HG03457 (cell line): ENCODE measurements around the gene USP20.

Source experiments
- ATAC-seq: cut with Tn5 transposase; IDR thresholded peaks from one replicate; pipeline ENCODE4 v1.9.1; 2021; ENCODE audit warnings: moderate number of reproducible peaks; ENCODE audit not compliant: unreplicated experiment

USP20 gene

DNA sequence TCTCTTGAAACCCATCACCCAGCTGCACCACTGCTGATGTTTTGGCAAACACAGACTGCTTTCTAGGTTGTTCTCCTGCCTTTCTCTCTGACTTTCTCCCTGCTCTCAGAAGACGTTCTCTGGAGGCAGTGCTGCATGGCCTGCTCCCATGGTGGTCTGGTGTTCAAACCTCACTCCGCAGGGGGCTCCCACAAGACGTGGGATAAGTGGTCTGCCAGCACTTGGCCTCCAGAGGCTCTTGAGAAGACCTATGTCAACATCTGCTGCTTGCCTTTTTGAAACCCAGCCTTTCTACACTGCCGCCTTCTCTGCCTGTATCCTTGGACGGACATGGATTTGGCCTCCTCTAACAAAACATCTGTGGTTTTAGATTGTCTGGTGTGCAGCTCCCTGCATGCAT lies 16.6 kb downstream of the USP20 start:
- ATAC-seq = no peak

DNA sequence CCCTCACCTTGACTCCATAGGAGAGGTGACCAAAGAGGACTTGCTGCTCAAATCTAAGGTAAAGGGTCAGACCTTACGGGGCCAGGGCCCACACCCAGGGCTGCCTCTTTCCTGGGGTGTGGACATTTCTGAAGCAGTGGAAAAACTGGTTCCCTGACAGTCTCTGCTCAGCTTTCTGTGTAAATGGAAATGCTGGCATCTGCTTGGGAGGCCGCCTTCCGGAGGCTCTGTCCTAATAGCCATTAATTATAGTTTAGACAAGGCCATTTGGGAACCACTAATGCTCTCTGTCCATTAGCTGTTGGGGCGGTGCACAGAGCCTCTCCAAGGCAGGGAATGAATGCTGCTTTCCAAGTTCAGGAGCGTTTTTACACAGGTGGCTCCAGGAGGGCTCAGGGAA lies 17.3 kb downstream of the USP20 start:
- ATAC-seq = no peak

DNA sequence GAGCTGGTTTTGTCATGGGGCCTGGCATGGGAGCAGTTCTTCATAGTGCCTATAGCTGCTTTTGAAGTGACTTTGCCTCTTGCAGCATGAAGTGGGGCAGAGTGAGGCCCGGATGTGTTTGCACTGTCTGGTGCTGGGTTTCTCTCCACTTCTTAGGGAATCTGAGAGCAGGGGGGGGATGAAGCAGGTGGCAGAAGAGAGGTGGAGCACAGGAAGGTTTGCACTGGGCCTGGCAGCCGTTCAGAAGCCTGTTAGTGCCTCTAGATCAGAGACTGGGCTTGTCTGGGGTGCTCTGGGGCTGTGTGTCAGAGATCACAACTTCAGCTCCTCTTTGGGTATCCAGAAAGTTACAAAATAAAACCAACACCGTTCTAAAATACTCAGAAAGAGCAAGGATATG lies 18.4 kb downstream of the USP20 start:
- no peak for ATAC-seq

DNA sequence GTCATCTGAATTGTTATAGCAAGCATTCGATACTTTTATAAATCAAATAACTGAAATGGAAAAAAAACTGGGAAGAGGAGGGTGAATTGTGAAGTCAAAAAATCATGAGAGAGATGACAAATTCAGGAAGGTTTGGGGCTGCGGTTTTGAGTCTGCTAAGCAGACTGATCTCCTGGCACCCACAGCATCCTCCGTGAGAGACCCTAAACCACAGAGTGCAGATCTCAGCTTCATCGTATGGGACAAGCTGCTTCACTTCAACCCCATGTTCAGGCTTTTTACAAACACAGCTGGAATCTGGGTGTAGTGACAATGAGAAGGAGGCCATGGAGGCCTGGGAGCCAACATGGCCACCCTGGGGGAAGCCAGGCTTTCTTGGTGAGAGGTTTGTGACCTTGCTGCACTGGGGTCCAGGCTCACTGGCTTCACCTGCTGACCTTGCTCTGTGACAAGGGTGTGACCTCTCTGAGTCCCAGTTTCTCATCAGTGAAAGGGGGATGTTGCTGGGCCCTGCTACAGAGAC lies 19.4 kb downstream of the USP20 start:
- no peak for ATAC-seq

DNA sequence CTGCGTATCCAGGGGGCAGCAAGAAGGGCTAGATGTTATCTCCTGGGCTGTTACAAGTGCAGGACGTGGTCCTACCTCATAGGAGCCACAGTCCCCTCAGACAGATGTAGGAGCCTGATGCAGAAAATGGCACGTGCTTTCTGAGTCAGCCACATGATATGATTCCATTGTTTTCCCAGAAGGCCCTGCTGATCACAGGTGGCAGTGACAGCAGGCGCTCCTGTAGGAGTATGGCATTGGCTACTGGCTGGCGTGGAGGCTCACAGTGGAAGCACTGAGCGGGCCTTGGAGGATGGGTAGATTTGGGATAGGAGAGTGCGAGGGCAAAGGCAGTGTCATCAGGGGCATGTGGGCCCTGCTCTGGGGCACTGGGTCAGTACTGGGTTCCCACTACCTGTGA lies 21.9 kb downstream of the USP20 start:
- ATAC-seq = no peak

DNA sequence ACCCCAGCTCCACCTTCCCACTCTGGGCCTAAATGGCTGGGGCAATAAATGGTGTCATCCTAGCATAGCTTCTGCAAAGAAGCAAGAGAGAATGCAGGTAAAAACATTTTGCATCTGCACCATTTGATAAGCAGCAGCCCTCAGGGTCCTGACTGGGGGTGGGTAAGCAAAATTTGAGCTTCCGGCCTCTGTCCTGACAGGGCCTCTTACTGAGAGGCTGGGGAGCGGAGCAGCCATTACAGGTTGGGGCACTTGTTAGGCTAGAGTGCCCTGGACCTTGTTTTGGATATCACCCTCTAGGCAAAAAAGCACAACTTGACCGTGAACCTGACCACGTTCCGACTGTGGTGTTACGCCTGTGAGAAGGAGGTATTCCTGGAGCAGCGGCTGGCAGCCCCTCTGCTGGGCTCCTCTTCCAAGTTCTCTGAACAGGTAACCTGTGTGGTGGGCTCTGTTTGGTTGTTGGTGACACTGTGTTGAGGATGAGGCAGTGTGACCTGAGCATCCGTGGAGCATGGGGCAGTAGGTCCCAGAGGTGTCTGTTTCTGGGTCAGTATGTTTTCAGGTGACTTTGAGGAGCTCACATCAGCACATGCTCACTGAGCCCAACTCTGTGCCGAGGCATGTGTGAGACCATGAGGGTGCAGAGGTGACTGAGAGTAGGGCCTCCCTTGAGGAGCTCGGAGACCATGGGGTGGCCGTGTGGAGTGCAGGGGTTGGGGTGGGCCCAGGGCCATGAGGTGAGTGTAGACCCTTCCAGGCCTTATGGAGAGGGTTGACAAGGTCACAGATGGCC lies 23.1 kb downstream of the USP20 start:
- no peak for ATAC-seq

DNA sequence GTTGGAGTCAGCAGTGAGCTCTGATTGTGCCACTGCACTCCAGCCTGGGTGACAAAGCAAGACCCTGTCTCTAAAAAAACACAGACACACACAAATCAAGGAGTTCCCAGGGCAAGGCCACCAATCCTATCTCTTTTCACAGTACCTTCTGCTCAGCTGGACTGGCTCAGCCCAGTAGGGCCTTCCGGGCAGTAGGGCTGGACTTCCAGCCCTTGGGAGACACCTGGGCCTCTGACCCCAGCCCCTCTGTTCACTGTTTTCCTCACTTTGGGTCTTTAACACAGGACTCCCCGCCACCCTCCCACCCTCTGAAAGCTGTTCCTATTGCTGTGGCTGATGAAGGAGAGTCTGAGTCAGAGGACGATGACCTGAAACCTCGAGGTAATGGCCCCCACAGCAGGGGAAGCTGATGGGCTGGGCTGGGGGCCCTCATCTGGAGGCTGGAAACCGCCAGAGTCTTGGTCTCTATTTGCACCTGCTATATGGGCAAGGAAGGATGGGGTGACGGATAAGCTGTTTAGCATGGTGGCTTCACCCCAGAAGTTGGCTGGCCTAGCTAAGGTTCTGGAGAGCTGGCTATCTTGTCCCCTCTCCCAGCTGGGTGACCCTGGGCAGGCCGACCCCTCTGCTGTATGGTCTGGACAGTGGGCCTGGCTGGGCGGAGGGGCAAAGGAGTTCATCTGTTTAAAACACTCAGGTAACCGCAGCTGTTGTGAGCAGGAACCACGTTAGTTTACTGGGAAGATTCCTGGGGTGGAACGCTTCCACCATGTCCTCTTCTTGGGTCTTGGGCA lies 25.6 kb downstream of the USP20 start:
- ATAC-seq = no peak

DNA sequence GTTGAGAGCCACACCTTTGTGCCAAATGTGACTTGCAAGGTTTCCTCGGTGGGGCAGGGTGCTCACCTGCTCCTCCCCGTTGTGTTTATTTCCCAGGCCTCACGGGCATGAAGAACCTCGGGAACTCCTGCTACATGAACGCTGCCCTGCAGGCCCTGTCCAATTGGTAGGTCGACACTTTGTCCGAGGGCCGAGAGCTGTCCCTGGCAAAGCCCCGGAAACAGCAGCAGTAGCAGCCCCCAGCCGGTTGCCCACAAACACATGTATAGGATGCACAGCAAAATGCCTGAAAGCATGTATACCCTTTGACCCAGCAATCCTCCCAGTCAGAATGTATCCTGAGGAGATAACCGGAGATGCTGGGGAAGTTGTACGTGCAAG lies 26.2 kb downstream of the USP20 start:
- ATAC-seq = no peak

DNA sequence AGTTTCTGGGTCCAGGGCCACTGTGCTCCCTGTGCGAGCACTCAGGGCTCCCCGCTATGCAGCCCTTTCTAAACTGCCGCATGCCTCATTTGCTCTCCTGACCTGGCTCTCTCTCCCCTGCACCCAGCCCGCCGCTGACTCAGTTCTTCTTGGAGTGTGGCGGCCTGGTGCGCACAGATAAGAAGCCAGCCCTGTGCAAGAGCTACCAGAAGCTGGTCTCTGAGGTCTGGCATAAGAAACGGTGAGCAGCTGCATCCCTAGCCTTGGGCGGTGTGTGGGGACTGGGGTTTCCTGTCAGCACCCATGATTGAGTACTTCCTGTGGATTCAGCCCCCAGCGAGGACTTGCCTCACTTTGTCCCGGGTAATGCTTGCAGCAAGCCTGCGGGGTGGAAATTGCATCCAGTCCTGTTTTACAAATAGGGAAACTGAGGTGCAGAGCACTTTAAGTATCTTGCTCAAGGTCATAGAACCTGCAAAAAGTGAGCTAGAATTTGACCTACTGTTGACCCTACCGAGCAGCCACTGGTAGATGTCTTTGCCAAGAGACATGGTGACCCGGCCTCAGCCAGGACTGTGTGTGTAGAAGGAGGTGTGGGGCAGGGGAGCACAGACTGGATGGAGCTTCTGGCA lies 27.9 kb downstream of the USP20 start:
- no peak for ATAC-seq

DNA sequence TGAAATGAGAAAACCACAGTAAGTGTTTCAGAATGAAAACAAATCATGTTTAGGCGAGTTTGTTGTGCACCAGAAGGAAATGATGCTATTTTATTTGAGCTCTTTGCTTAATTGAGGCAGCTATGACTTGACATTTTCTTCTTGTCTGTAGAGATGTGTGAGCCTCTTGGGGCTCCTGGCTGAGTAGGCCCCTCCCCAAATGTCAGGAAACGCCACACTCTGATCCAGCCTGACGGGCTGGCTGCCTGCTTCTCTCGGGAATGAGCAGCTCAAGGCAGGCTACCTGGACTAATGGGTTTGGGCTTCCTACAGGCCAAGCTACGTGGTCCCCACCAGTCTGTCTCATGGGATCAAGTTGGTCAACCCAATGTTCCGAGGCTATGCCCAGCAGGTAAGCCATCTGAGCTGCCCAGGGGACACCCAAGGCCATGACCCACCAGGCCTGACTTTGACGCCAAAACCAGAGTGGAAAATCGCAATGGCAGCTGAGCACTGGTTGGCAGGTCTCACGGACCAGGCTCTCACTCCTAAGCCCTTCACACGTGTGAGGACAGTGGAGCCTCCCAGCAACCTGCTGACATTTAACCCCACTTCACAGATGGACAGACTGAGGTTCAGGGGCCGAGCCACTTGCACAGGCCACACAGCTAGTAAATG lies 29.9 kb downstream of the USP20 start:
- no peak for ATAC-seq

DNA sequence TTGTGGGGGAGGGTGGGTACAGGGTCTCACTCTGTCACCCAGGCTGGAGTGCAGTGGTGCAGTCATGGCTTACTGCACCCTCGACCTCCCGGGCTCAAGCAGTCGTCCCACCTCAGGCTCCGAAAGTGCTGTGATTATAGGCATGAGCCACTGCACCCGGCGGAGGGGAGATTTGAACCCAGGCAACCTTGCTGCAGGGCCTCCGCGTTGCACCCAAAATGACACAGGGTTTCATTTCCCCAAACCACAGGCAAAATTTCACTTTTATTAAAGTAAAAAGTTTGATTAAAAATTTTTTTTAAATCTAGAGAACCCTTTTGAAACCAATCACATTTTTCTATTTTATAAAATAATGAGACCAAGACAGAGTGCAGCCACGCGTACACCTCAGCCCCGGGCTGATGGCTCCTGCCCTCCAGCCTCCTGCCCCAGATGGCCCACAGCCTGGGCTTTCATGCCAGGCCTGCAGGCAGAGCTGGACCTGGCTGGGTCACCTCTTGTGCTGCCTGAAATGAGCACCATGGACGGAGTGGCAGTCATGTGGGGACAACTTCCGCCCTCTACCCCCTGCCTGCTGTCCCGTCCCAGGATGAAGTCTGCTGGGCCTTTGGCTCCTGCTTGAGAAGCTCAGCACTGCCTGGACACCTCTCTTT lies 30.5 kb downstream of the USP20 start:
- no peak for ATAC-seq

DNA sequence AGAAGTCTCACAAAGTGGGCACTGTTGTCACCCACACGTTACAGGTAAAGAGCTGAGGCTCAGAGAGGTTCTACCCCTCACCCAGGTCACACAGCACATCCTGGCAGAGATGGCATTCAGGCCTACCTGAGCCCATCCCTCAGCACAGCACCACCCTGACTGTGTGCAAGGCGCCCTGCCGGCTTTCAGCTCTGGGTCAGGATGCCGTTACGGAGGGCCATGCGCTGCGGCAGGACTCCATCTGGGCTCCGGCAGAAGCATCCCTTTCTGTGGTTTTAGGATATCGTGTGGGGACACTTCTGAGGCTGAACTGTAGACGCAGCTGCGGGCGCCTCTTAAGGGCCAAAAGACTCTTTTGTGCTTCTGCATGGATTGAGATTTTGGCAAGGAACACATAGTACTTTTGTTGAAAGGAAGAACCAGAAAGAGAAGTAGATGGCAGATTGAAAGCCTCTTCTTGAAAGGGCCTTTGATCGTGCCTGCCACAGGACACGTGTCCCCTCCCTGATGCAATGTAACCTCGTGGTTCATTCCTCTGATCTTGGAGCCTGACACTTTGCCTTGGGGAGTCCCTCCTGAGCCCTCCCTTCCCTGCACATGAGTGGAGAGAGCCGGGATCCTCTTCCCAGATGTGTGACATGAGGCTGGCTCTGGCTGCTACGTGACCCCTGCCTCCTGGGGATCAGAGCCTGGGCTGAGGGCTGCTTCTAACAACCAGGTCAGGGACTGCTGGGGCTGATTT lies 31.3 kb downstream of the USP20 start:
- ATAC-seq = no peak

DNA sequence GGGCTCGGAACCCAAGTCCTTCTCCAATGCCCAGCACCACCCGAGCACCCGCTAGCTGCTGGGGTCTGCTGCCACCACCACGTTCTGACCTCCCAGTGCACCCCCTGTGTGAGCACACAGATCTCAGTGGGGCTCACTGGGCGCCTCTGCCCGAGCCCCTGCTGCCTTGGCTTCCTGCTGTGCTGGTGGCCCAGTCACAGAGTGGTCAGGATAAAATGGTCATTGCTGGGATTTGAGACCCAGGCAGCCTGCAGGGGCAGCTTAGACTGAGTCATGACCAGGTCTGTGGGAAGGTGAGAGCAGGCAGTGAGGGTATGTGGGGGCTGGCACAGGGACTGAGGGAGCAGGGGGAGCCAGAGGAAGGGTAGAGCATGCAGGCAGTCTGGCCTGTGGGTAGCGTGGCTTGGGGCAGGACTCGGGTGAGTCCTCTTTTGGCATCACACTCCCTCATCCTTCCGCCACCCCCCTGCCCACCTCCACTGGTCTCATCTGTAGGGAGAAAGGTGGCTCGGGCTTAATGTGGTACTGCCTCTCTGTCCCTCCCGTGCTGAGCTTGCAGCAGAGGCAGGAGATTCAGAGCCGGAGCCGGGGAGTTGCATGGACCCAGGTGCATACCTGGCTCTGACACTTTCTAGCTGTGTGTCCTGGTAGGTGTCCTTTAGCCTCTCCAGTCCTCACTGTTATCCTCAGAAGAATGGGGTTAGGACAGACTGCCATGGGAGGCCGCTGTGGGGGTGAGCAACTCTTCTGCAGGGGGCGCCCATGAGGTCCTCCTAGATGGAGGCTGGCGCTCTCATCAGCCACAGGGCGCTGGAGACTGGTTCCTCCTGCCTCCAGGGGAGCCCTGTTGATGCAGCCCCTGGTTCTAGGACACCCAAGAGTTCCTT lies 32.1 kb downstream of the USP20 start:
- ATAC-seq = no peak

DNA sequence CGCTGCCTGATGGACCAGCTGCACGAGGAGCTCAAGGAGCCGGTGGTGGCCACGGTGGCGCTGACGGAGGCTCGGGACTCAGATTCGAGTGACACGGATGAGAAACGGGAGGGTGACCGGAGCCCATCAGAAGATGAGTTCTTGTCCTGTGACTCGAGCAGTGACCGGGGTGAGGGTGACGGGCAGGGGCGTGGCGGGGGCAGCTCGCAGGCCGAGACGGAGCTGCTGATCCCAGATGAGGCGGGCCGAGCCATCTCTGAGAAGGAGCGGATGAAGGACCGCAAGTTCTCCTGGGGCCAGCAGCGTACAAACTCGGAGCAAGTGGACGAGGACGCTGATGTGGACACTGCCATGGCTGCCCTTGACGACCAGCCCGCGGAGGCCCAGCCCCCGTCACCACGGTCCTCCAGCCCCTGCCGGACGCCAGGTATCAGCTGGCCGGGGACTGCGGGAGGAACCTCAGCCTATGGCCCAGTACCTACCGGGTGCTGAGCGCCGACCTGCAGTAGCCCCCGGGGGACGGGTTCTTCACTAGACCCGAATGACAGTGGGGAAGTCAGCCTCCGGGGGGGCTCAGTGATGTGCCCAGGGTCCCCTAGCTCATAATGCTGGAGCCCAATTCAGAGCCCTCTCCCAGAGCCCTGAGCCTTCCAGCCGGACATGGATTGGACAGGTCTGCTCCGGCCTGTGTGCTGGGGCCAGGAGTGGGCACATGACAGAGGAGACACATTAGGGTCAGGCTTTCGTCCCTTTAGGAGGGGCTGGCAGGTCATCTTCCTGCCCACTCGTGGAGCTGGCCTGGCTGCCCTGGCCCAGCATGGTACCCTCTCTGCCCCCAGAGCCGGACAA lies 33.0 kb downstream of the USP20 start:
- ATAC-seq = no peak

DNA sequence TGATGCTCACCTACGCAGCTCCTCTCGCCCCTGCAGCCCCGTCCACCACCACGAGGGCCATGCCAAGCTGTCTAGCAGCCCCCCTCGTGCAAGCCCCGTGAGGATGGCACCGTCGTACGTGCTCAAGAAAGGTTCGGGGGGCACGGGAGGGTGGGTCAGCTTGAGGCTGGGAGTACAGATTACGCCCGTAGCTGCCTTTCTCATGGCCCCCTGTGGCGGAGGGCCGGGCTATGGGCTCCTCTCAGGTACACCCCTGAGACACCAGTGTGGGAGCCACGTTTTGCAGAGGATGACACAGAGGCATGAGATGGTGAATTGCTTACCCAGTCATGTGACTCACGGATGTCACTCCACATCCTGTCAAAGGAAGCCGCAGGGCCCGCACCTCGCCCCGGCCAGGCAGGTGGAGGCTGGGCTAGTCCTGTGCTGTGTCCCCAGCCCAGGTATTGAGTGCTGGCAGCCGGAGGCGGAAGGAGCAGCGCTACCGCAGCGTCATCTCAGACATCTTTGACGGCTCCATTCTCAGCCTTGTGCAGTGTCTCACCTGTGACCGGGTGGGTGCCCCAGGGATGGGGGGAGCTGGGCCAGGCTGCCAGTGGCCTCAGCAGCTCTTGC lies 33.7 kb downstream of the USP20 start:
- no peak for ATAC-seq

DNA sequence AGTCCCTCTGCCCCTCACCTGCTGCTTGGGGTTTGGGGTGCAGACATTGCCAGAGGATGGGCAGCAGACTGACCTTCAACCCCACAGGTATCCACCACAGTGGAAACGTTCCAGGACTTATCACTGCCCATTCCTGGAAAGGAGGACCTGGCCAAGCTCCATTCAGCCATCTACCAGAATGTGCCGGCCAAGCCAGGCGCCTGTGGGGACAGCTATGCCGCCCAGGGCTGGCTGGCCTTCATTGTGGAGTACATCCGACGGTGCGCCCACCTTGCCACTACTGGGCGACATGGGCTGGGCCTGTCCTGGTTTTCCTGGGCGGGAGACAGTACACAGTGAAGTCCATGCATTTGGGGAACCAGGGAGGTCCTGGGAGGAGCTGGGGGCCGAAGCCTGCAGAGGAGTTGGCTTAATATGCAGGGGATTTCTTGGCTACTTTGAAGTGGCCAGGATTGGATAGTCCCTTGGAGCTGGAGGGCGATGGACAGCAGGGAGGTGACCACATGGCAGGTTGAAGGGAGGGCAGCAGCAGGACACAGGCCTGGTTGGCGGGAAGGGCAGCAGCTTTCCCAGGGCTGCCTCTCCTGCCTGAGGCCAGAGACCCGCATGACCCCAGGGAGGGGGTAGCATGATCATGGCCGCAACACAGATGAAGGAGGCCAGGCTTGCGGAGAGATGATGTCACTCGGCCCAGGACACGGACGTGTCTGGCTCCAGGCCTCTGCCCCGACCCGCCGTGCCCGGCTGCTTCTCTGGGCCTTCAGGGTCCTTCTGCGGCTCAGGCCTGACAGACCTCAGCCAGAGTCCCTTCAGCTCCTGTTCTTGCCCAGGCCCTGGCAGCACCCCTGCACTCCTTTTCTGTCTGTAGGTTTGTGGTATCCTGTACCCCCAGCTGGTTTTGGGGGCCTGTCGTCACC lies 34.6 kb downstream of the USP20 start:
- ATAC-seq = no peak

DNA sequence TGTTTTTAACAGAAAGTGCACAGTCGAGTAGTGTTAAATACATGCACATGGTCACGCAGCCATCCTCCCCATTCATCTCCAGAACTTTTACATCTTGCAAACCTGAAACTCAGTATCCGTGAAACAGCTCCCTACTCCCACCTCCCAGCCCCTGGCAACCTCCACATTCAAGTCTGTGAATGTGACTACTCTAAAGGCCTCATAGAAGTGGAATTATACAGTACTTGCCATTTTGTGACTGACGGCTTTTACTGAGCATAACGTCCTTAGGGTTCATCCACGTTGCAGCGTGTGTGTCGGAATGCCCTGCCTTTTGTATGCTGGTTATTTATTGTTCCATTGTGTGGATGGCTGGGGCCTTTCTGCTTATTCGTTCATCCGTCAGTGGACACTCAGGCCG lies 35.8 kb downstream of the USP20 start:
- no peak for ATAC-seq
